ENCODE results near the gene TECPR1.

Gene TECPR1

GRCh38 chr7:98236355-98237185, 15.5 kb downstream of the TECPR1 start:
- in situ Hi-C loops (cut with HindIII; ENCODE audit: low sequenced_read_pairs), result no loop called here
- TF ChIP-seq CTCF (IDR thresholded peaks at IDR 0.05; ENCODE audit: low read depth, low read length, missing control alignments), result no peak
- H3K4me3 ChIP-seq (ENCODE audit: low read depth, low read length), result no peak overlapping the region
- no peak for DNase-seq (ENCODE audit: low read depth)

DNA sequence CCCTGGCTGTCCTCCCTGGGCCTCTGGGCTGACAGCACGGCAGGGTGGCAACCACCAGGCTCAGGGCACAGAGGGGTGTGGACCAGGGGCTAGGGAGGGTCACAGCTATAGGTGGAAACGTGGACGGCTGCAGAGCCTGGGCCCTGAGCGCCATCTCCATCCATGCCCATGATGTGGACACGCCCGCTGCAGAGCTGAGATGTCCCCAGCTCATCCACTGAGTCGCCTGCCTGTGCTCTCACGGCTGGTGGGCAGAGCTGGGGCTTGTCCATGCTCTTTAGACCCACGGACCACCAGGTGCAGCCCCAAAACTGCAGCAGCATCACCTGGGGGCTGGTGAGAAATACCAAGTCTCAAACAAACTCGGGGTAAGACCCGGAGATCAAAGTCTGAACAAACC, 16.1 kb downstream of the TECPR1 start:
- in situ Hi-C loops (cut with HindIII; ENCODE audit: low sequenced_read_pairs), result no loop called here
- no peak for TF ChIP-seq CTCF (IDR thresholded peaks at IDR 0.05; ENCODE audit: low read depth, low read length, missing control alignments)
- no peak for DNase-seq (ENCODE audit: low read depth)
- H3K4me3 ChIP-seq (ENCODE audit: low read depth, low read length), result no peak overlapping the region

DNA sequence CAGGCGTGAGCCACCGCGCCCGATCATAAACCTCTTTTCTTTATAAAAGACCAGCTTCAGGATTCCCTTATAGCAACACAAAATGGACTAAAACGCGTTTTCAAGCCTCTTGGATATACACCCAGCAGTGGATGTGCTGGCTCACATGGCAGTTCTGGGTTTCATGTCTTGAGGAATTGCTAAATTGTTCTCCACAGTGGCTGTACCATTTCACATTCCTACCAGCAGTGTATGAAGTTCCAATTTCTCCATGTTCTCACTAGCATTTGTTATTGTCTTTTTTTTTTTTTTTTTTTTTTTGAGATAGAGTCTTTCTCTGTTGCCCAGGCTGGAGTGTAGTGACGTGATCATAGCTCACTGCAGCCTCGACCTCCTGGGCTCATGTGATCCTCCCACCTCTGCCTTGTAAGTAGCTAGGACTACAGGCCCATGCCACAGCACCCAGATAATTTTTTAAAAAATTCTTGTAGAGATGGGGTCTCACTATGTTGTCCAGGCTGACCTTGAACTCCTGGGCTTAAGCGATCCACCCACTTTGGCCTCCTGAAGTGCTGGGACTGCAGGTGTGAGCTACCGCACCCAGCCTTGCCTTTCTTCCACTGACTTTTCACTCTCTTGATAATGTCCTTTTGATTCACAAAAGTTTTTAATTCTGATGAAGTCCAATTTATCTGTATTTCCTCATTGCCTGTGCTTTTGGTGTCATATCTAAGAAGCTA, 17.4 kb downstream of the TECPR1 start:
- no peak for TF ChIP-seq CTCF (IDR thresholded peaks at IDR 0.05; ENCODE audit: low read depth, low read length, missing control alignments)
- H3K4me3 ChIP-seq (ENCODE audit: low read depth, low read length), result no peak overlapping the region
- in situ Hi-C loops (cut with HindIII; ENCODE audit: low sequenced_read_pairs), result no loop called here
- DNase-seq (ENCODE audit: low read depth), result no peak

DNA sequence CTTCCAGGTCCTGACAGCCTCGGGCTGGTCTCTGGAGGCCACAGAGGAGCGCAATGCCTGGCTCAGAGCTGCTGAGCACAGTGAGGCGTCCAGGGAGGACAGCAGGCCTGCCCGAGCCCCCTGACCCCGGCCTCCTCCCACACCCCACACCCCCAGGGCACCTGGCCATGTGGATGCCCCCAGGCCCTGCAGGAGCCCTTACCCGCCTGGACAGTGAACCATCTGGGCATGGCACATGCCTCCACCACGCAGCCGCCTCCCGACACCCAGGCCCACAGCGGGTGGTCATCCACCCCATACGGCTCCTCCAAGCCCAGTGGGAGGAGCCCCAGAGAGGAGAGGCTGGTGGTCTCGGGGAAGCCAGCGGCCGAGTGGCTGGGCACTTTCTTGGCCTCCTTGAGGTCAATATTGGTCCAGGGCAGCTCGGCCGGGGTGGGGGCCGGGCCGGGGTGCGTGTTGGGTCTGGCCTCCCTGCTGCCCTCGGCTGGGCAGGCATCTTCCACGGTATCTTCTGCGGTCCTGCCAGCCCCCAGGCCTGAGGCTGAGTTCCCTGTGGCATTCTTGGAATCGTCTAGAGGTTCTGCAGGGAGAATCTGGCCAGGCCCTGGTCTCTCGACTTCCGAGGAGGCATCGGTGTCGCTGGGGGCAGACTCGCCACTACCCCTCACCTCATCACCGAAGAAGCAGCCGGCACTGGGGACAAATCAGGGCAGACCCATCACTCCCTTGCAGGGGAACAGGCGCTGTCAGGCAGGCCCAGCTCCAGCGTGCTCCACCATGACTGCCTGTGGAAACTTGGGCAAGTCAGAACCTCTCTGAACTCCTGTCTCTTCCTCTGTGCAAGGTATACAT, 18.6 kb downstream of the TECPR1 start:
- H3K4me3 ChIP-seq (ENCODE audit: low read depth, low read length), result no peak overlapping the region
- in situ Hi-C loops (cut with HindIII; ENCODE audit: low sequenced_read_pairs), result no loop called here
- TF ChIP-seq CTCF (IDR thresholded peaks at IDR 0.05; ENCODE audit: low read depth, low read length, missing control alignments), result no peak
- no peak for DNase-seq (ENCODE audit: low read depth)

GRCh38 chr7:98232799-98233198, 19.2 kb downstream of the TECPR1 start:
- H3K4me3 ChIP-seq (ENCODE audit: low read depth, low read length), result no peak overlapping the region
- DNase-seq (ENCODE audit: low read depth), result no peak
- no peak for TF ChIP-seq CTCF (IDR thresholded peaks at IDR 0.05; ENCODE audit: low read depth, low read length, missing control alignments)
- in situ Hi-C loops (cut with HindIII; ENCODE audit: low sequenced_read_pairs), result no loop called here

GRCh38 chr7:98232263-98232585, 19.8 kb downstream of the TECPR1 start:
- TF ChIP-seq CTCF (IDR thresholded peaks at IDR 0.05; ENCODE audit: low read depth, low read length, missing control alignments), result no peak
- no peak for DNase-seq (ENCODE audit: low read depth)
- in situ Hi-C loops (cut with HindIII; ENCODE audit: low sequenced_read_pairs), result no loop called here
- H3K4me3 ChIP-seq (ENCODE audit: low read depth, low read length), result no peak overlapping the region
